GM23338 (cell line): Measurements from ENCODE around the gene FAP. TPM values are rescaled to one million over a fixed set of nuclear protein-coding genes. Genes with fewer than 3 reads are reported as not detected.

ENCODE experiments used
- ATAC-seq: fragments of 200-7000 bp; cut with Tn5 transposase; 3 replicates; pipeline ENCODE4 v1.9.1; 2020
- DNase-seq: peaks from one replicate; pipeline ENCODE4 v3.0.0-alpha.2; 2015; ENCODE audit warnings: low spot score
- H2AFZ ChIP-seq: fragments of 200-600 bp; sonication (generic); 2 replicates; pipeline ENCODE4 v1.8.0; 2016; ENCODE audit warnings: antibody characterized with exemption, mild to moderate bottlenecking, moderate library complexity
- H3F3A ChIP-seq: fragments of 200-600 bp; sonication (generic); replicated peaks from 2 replicates; pipeline ENCODE4 v1.8.0; 2017; ENCODE audit warnings: antibody characterized with exemption, mixed run types, low read depth
- H3K27ac ChIP-seq: fragments of 200-600 bp; sonication (generic); 2 replicates; pipeline ENCODE4 v1.6.1; 2016; ENCODE audit warnings: low read depth
- H3K27me3 ChIP-seq: fragments of 200-600 bp; sonication (generic); 2 replicates; pipeline ENCODE4 v1.8.0; 2016; ENCODE audit warnings: mild to moderate bottlenecking, mixed run types, moderate library complexity; ENCODE audit not compliant: insufficient read depth
- H3K36me3 ChIP-seq: fragments of 200-600 bp; sonication (generic); 2 replicates; pipeline ENCODE4 v1.8.0; 2016; ENCODE audit warnings: mild to moderate bottlenecking; ENCODE audit not compliant: insufficient read depth
- H3K4me1 ChIP-seq: fragments of 200-600 bp; sonication (generic); 2 replicates; pipeline ENCODE4 v1.8.0; 2016; ENCODE audit warnings: mild to moderate bottlenecking, moderate library complexity; ENCODE audit not compliant: insufficient read depth
- H3K4me2 ChIP-seq: fragments of 200-600 bp; sonication (generic); 2 replicates; pipeline ENCODE4 v1.7.1; 2017; ENCODE audit warnings: mixed run types
- H3K4me3 ChIP-seq: fragments of 200-600 bp; sonication (generic); 2 replicates; pipeline ENCODE4 v1.6.1; 2016; ENCODE audit warnings: mixed run types
- H3K79me2 ChIP-seq: fragments of 200-600 bp; sonication (generic); replicated peaks from 2 replicates; pipeline ENCODE4 v1.8.0; 2017; ENCODE audit warnings: mild to moderate bottlenecking; ENCODE audit not compliant: insufficient read depth
- H3K9me2 ChIP-seq: fragments of 200-600 bp; sonication (generic); 2 replicates; pipeline ENCODE4 v1.8.0; 2017; ENCODE audit not compliant: insufficient read depth
- H4K20me1 ChIP-seq: fragments of 200-600 bp; sonication (generic); replicated peaks from 2 replicates; pipeline ENCODE4 v1.8.0; 2017; ENCODE audit warnings: mild to moderate bottlenecking; ENCODE audit not compliant: insufficient read depth
- H3K27ac Mint-ChIP-seq: 2 replicates; pipeline ENCODE4 v1.8.0; 2020; ENCODE audit warnings: inconsistent platforms, mild to moderate bottlenecking, moderate library complexity, mixed read lengths
- H3K27me3 Mint-ChIP-seq: 3 replicates; pipeline ENCODE4 v1.8.0; 2022; ENCODE audit warnings: low read depth, mild to moderate bottlenecking, moderate library complexity, mixed read lengths, inconsistent platforms; ENCODE audit not compliant: insufficient read depth, poor library complexity
- H3K36me3 Mint-ChIP-seq: 3 replicates; pipeline ENCODE4 v1.8.0; 2021; ENCODE audit warnings: low read depth, mild to moderate bottlenecking, inconsistent platforms, moderate library complexity, mixed read lengths
- H3K4me1 Mint-ChIP-seq: 3 replicates; pipeline ENCODE4 v1.8.0; 2020; ENCODE audit warnings: mild to moderate bottlenecking, inconsistent platforms, mixed read lengths
- H3K4me3 Mint-ChIP-seq: 3 replicates; pipeline ENCODE4 v1.8.0; 2021; ENCODE audit warnings: moderate library complexity, mild to moderate bottlenecking, inconsistent platforms, mixed read lengths
- H3K9me3 Mint-ChIP-seq: 3 replicates; pipeline ENCODE4 v1.8.0; 2020; ENCODE audit warnings: moderate library complexity, mild to moderate bottlenecking, inconsistent platforms, mixed read lengths
- CREB1 ChIP-seq: fragments of 250-450 bp; sonication (Bioruptor Pico); IDR thresholded peaks from 2 replicates; pipeline ENCODE4 v1.5.0; 2020; ENCODE audit warnings: low read depth, mild to moderate bottlenecking, moderate library complexity
- CTCF ChIP-seq, 2 experiments: fragments of 200-600 bp in 1 of 2; sonication (generic) in 1 of 2; conservative IDR thresholded peaks; 2 replicates each; pipeline versions ENCODE4 v1.5.1 to v1.6.1; 2016 to 2017; ENCODE audit warnings: antibody characterized with exemption in 2 of 2, low read depth in 2 of 2, mild to moderate bottlenecking in 2 of 2, moderate library complexity in 1 of 2
- ETS1 ChIP-seq: IDR thresholded peaks from 2 replicates; pipeline ENCODE4 v1.6.1; 2016; ENCODE audit warnings: antibody characterized with exemption
- EZH2 ChIP-seq: fragments of 200-600 bp; sonication (generic); IDR thresholded peaks from one replicate; pipeline ENCODE4 v1.8.0; 2017; ENCODE audit warnings: antibody characterized with exemption, mild to moderate bottlenecking, low read depth; ENCODE audit not compliant: unreplicated experiment
- EZH2phosphoT487 ChIP-seq: fragments of 200-600 bp; sonication (generic); IDR thresholded peaks from one replicate; pipeline ENCODE4 v1.8.1; 2018; ENCODE audit warnings: antibody characterized with exemption; ENCODE audit not compliant: unreplicated experiment
- JUNB ChIP-seq: IDR thresholded peaks from one replicate; pipeline ENCODE4 v1.6.1; 2016; ENCODE audit warnings: antibody characterized with exemption; ENCODE audit not compliant: unreplicated experiment
- NANOG ChIP-seq: IDR thresholded peaks from 2 replicates; pipeline ENCODE4 v1.6.1; 2016; ENCODE audit warnings: antibody characterized with exemption, borderline replicate concordance
- POLR2AphosphoS5 ChIP-seq: IDR thresholded peaks from 2 replicates; pipeline ENCODE4 v1.6.1; 2016; ENCODE audit warnings: antibody characterized with exemption, low read depth
- REST ChIP-seq: IDR thresholded peaks from one replicate; pipeline ENCODE4 v1.6.1; 2018; ENCODE audit warnings: antibody characterized with exemption; ENCODE audit not compliant: unreplicated experiment
- STAT1 ChIP-seq: IDR thresholded peaks from one replicate; pipeline ENCODE4 v1.6.1; 2016; ENCODE audit warnings: antibody characterized with exemption; ENCODE audit not compliant: unreplicated experiment
- ZNF114 ChIP-seq: fragments of 250-450 bp; sonication (Bioruptor Pico); IDR thresholded peaks from 2 replicates; pipeline ENCODE4 v1.5.0; 2020; ENCODE audit warnings: mild to moderate bottlenecking, moderate library complexity
- ZNF331 ChIP-seq: fragments of 250-450 bp; sonication (Bioruptor Pico); IDR thresholded peaks from 2 replicates; pipeline ENCODE4 v1.5.0; 2020; ENCODE audit warnings: low read depth, mild to moderate bottlenecking, moderate library complexity
- ZNF462 ChIP-seq: fragments of 250-450 bp; sonication (Bioruptor Pico); IDR thresholded peaks from 2 replicates; pipeline ENCODE4 v1.5.0; 2020; ENCODE audit warnings: mild to moderate bottlenecking, moderate library complexity
- polyA plus RNA-seq: library from polyadenylated mRNA; unstranded; fragments of >200 nt; fragmentation: Nextera tagmentation; extraction: Ambion mirVana; gene quantifications from 2 replicates; pipeline ENCODE4 v1.2.1, GENCODE V29; 2016
- total RNA-seq: library from RNA; depleted of rRNA; stranded (reverse); fragments of >200 nt; shearing (Covaris generic); gene quantifications from 2 replicates; pipeline ENCODE4 v1.2.3, GENCODE V29; 2014

FAP gene
- total and polyA plus RNA-seq, 2 experiments from 2014 or later, result not detected

GRCh38 chr2:162261032-162261945 lies 18.0 kb upstream of the FAP start:
- H4K20me1 ChIP-seq, result no peaks in the 10 kb centered on the region
- no peak overlapping the region for H3K4me3 Mint-ChIP-seq
- peaks cover 9% of the 10 kb centered on the region; the same call in 2 of the 3 replicates for H3K4me1 Mint-ChIP-seq
- H3K4me1 ChIP-seq, result peaks cover 10% of the 10 kb centered on the region; the same call in 1 of the 2 replicates
- no peak overlapping the region for H2AFZ ChIP-seq
- H3K27ac Mint-ChIP-seq, result no peak overlapping the region
- H3K36me3 ChIP-seq, result no peaks in the 10 kb centered on the region
- H3K79me2 ChIP-seq, result no peaks in the 10 kb centered on the region
- no peaks in the 10 kb centered on the region for H3K27me3 ChIP-seq
- peak; percentile 2 for DNase-seq
- no peak overlapping the region for H3K4me3 ChIP-seq
- H3K4me2 ChIP-seq, result no peak overlapping the region
- no peaks in the 10 kb centered on the region; the same call in 2 of the 3 replicates for H3K9me3 Mint-ChIP-seq
- no peak; the same call in 2 of the 3 replicates for ATAC-seq
- no peaks in the 10 kb centered on the region for H3K9me2 ChIP-seq
- TF ChIP-seq NANOG (no peak), EZH2 (no peak), ZNF331 (no peak), JUNB (no peak), CREB1 (CRISPR knock-in tag) (no peak), EZH2phosphoT487 (no peak), ZNF462 (no peak), POLR2AphosphoS5 (no peak), REST (no peak), CTCF (conservative IDR thresholded peaks at IDR 0.05; ENCODE audit: low read depth in 2 of 2) (no peak), STAT1 (no peak), ETS1 (no peak), ZNF114 (CRISPR knock-in tag) (no peak)
- H3K36me3 Mint-ChIP-seq, result no peaks in the 10 kb centered on the region
- H3K27me3 Mint-ChIP-seq, result no peaks in the 10 kb centered on the region
- no peak overlapping the region for H3K27ac ChIP-seq
- H3F3A ChIP-seq, result no peaks in the 10 kb centered on the region
